ENCODE results near the gene TAAR8.

TAAR8 gene

DNA sequence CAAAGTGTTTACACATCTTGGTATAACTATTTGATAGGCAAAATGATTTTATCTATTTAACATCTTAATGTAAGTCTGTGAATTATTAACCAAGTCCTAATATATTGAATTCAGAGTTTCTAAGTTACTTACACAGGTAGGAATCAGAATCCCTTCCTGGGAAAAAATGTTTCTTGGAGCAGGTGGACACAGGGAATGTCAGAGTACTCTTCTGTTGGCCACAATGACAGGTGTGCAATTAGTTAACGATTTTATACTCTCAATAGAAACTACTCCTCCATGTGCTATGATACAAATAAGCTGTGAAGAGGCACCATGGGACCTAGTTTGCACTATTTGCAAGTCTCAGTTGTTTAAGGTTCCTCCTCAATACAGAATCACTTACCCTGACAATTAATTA lies 37.9 kb downstream of the TAAR8 start:
- CTCF ChIA-PET = interaction anchor here (0.6 to 1.3 kb wide), 3 partner anchors 9 to 311 kb away, joined by 3 to 4 read pairs (median 3); no protein-coding TSS in a partner anchor
- POLR2A ChIA-PET = no interaction called here
- H3K9me3 ChIP-seq (ENCODE audit: control insufficient read depth, insufficient read depth, low read depth, low read length) = no peaks in the 10 kb centered on the region
- no peak overlapping the region for H3K4me3 ChIP-seq (ENCODE audit: low read depth, low read length)
- no peaks in the 10 kb centered on the region for H3K36me3 ChIP-seq (ENCODE audit: control insufficient read depth in 2 of 2, insufficient read depth in 1 of 2, low read length in 2 of 2)
- TF ChIP-seq ZNF548 (tag by site-specific recombination; IDR thresholded peaks at IDR 0.05) (no peak), ZFP3 (tag by site-specific recombination; IDR thresholded peaks at IDR 0.05; ENCODE audit: low read depth) (no peak), ZNF629 (tag by site-specific recombination; IDR thresholded peaks at IDR 0.05) (no peak)
- TF ChIP-seq, protein P1, sequence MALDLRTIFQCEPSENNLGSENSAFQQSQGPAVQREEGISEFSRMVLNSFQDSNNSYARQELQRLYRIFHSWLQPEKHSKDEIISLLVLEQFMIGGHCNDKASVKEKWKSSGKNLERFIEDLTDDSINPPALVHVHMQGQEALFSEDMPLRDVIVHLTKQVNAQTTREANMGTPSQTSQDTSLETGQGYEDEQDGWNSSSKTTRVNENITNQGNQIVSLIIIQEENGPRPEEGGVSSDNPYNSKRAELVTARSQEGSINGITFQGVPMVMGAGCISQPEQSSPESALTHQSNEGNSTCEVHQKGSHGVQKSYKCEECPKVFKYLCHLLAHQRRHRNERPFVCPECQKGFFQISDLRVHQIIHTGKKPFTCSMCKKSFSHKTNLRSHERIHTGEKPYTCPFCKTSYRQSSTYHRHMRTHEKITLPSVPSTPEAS (tag by site-specific recombination; IDR thresholded peaks at IDR 0.05) = no peak
- no peak overlapping the region for H3K27ac ChIP-seq (ENCODE audit: extremely low read depth, low read depth, low read length)
- no peaks in the 10 kb centered on the region for H3K4me1 ChIP-seq (ENCODE audit: control insufficient read depth, insufficient read depth, low read length)

DNA sequence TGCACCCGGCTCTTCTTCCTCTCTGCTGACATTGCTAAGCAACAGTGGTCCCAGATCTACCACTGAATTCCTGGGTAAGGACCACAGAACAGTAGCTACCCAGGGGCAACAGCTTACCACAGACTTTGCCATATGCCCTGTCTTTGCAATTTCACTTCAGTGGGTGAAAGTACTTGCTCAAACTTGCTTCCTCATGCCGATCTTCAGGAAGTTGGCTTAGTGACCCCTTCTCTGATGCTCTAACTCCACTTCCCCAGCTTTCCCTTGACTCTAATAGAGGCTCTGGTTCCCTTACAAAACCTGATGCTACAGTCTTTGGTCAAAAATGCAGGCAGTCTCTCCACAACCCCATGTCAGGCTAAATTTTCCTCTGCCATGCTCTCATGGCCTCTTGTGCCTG lies 40.4 kb downstream of the TAAR8 start:
- Histone ChIP-seq H3K9me3 (ENCODE audit: control insufficient read depth, insufficient read depth, low read depth, low read length) (no peaks in the 10 kb centered on the region), H3K4me3 (ENCODE audit: low read depth, low read length) (no peak overlapping the region), H3K36me3 (ENCODE audit: control insufficient read depth in 2 of 2, insufficient read depth in 1 of 2, low read length in 2 of 2) (no peaks in the 10 kb centered on the region), H3K4me1 (ENCODE audit: control insufficient read depth, insufficient read depth, low read length) (no peaks in the 10 kb centered on the region), H3K27ac (ENCODE audit: extremely low read depth, low read depth, low read length) (no peak overlapping the region)
- CTCF ChIA-PET = no interaction called here
- TF ChIP-seq, protein P2, sequence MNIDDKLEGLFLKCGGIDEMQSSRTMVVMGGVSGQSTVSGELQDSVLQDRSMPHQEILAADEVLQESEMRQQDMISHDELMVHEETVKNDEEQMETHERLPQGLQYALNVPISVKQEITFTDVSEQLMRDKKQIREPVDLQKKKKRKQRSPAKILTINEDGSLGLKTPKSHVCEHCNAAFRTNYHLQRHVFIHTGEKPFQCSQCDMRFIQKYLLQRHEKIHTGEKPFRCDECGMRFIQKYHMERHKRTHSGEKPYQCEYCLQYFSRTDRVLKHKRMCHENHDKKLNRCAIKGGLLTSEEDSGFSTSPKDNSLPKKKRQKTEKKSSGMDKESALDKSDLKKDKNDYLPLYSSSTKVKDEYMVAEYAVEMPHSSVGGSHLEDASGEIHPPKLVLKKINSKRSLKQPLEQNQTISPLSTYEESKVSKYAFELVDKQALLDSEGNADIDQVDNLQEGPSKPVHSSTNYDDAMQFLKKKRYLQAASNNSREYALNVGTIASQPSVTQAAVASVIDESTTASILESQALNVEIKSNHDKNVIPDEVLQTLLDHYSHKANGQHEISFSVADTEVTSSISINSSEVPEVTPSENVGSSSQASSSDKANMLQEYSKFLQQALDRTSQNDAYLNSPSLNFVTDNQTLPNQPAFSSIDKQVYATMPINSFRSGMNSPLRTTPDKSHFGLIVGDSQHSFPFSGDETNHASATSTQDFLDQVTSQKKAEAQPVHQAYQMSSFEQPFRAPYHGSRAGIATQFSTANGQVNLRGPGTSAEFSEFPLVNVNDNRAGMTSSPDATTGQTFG (tag by site-specific recombination; IDR thresholded peaks at IDR 0.05; ENCODE audit: borderline replicate concordance) = no peak
- TF ChIP-seq KLF10 (tag by site-specific recombination; IDR thresholded peaks at IDR 0.05) (no peak), ZNF155 (tag by site-specific recombination; IDR thresholded peaks at IDR 0.05) (no peak), ZNF626 (tag by site-specific recombination; IDR thresholded peaks at IDR 0.05) (no peak), SP3 (tag by site-specific recombination; IDR thresholded peaks at IDR 0.05) (no peak), KLF8 (tag by site-specific recombination; IDR thresholded peaks at IDR 0.05) (no peak), ZNF501 (tag by site-specific recombination; IDR thresholded peaks at IDR 0.05) (no peak), ZNF558 (tag by site-specific recombination; IDR thresholded peaks at IDR 0.05) (no peak), ZNF658 (tag by site-specific recombination; IDR thresholded peaks at IDR 0.05) (no peak), ZNF366 (tag by site-specific recombination; conservative IDR thresholded peaks at IDR 0.05) (no peak), FEZF1 (tag by site-specific recombination; IDR thresholded peaks at IDR 0.05) (no peak), ZNF394 (tag by site-specific recombination; IDR thresholded peaks at IDR 0.05; ENCODE audit: borderline replicate concordance) (no peak), SCRT2 (tag by site-specific recombination; IDR thresholded peaks at IDR 0.05) (no peak)
- TF ChIP-seq, protein P3, sequence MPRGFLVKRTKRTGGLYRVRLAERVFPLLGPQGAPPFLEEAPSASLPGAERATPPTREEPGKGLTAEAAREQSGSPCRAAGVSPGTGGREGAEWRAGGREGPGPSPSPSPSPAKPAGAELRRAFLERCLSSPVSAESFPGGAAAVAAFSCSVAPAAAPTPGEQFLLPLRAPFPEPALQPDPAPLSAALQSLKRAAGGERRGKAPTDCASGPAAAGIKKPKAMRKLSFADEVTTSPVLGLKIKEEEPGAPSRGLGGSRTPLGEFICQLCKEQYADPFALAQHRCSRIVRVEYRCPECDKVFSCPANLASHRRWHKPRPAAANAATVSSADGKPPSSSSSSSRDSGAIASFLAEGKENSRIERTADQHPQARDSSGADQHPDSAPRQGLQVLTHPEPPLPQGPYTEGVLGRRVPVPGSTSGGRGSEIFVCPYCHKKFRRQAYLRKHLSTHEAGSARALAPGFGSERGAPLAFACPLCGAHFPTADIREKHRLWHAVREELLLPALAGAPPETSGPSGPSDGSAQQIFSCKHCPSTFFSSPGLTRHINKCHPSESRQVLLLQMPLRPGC (tag by site-specific recombination; IDR thresholded peaks at IDR 0.05) = no peak
- TF ChIP-seq, protein P4, sequence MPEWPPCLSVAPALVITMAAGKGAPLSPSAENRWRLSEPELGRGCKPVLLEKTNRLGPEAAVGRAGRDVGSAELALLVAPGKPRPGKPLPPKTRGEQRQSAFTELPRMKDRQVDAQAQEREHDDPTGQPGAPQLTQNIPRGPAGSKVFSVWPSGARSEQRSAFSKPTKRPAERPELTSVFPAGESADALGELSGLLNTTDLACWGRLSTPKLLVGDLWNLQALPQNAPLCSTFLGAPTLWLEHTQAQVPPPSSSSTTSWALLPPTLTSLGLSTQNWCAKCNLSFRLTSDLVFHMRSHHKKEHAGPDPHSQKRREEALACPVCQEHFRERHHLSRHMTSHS (tag by site-specific recombination; IDR thresholded peaks at IDR 0.05) = no peak
- POLR2A ChIA-PET = no interaction called here

All from HEK293 (cell line).